HG02610 (cell line): Measurements from ENCODE around the gene TM9SF1.
A peak's percentile ranks its signal among the peaks of the same experiment; 100 is the strongest.

ENCODE experiments used
- ATAC-seq: cut with Tn5 transposase; IDR thresholded peaks from one replicate; pipeline ENCODE4 v1.9.1; 2021; ENCODE audit warnings: mild to moderate bottlenecking, moderate library complexity; ENCODE audit not compliant: unreplicated experiment

TM9SF1 gene, protein sequence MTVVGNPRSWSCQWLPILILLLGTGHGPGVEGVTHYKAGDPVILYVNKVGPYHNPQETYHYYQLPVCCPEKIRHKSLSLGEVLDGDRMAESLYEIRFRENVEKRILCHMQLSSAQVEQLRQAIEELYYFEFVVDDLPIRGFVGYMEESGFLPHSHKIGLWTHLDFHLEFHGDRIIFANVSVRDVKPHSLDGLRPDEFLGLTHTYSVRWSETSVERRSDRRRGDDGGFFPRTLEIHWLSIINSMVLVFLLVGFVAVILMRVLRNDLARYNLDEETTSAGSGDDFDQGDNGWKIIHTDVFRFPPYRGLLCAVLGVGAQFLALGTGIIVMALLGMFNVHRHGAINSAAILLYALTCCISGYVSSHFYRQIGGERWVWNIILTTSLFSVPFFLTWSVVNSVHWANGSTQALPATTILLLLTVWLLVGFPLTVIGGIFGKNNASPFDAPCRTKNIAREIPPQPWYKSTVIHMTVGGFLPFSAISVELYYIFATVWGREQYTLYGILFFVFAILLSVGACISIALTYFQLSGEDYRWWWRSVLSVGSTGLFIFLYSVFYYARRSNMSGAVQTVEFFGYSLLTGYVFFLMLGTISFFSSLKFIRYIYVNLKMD

GRCh38 chr14:24195186-24196070, at the start of gene TM9SF1:
Gene TM9SF1 (minus strand): TSS chr14:24195441. CDS start chr14:24195019, 422 bp downstream.
- peak; percentile 84 for ATAC-seq

DNA sequence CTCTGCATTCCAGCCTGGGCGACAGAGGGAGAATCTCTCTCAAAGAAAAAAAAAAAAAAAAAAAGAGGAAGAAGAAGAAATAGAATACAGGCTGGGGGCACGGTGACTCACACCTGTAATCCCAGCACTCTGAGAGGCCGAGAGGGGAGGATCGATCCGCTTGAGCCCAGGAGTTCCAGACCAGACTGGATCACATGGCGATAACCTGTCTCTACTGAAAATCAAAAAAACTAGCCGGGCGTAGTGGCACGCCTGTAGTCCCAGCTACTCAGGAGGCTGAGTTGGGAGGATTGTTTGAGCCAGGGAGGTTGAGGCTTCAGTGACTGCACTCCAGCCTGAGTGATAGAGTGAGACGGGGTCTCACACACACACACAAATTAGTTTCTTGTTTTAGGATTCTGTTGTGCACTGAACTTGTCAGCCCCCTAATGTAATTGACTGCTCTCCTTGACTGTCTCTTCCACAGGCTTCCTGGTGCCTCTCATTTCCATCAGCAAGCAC, 48.1 kb upstream of the TM9SF1 start:
- no peak for ATAC-seq

- peak; percentile 85 for ATAC-seq
These were observed 46.7 kb upstream of the TM9SF1 start for GRCh38 chr14:24241829-24242443.

GRCh38 chr14:24240110-24240918, 45.1 kb upstream of the TM9SF1 start:
- ATAC-seq = no peak

- no peak for ATAC-seq
These were observed 43.3 kb upstream of the TM9SF1 start for GRCh38 chr14:24238527-24239037.

DNA sequence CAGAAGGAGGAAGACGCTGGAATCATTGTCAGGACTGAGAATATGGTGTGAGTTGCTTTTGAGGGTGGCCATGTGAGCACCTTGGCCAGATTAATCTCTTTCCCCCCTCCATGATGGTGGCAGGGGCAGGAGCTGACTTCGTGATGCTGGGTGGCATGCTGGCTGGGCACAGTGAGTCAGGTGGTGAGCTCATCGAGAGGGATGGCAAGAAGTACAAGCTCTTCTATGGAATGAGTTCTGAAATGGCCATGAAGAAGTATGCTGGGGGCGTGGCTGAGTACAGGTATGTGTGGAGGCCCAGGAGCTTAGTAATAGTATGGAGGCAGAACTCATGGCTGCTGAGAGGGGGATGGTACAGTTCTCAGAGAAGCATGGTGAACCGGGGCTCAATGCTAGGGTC, 42.9 kb upstream of the TM9SF1 start:
- no peak for ATAC-seq

DNA sequence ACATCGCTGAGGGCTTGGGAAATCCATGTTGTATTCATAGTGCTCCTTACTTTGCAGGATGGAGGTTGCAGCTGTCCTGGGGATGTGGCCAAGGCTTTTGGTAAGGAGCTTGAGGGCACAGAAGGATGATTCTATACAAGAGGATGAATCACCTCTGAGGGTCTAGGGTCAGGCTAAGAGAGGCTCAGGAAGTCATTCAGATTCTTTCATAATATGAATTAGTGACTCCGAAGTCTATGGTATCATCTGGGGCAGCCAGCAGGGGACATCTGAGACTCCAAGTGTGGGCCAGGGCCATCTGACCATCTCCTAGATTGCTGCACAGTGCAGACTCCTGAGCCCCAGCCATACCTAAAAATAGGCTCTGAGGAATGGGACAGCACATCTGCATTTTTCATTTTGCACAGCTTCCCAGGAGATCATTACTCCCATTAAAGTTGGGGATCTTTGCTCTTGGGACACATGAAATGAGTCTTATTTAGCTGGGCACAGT, 42.3 kb upstream of the TM9SF1 start:
- no peak for ATAC-seq

DNA sequence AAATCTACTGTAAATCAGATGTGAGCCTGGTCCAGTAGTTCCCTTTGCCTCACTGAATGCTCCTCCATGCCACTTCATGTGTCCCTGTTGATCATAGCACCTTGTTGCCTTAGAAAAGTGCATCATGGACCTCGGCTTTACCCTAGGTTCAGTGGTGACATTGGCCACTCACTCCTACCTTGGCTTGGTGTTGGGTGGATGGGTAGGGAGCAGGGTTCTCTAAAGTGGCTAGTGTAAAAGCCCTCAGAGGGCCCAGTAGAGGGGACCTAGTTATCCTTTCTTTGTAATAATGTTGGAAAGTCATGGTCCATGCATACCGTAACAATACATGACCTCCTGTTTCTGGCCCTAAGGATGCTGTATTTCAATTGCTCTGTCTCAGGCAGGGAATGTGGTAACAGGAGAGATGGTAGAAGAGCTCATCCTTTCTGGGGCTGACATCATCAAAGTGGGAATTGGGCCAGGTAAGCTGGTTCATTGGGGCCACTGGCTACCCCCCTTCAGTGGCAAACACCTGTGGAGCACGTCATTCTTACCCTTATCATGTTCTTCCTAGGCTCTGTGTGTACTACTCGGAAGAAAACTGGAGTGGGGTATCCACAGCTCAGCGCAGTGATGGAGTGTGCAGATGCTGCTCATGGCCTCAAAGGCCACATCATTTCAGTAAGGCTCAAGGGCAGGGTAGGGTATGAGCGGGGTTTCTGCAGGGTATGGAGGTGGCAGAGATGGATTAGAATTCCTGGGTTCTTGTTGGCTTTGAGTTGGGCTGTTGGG, 41.6 kb upstream of the TM9SF1 start:
- ATAC-seq = no peak

- ATAC-seq = no peak
These were observed 40.8 kb upstream of the TM9SF1 start for GRCh38 chr14:24235804-24236688.

DNA sequence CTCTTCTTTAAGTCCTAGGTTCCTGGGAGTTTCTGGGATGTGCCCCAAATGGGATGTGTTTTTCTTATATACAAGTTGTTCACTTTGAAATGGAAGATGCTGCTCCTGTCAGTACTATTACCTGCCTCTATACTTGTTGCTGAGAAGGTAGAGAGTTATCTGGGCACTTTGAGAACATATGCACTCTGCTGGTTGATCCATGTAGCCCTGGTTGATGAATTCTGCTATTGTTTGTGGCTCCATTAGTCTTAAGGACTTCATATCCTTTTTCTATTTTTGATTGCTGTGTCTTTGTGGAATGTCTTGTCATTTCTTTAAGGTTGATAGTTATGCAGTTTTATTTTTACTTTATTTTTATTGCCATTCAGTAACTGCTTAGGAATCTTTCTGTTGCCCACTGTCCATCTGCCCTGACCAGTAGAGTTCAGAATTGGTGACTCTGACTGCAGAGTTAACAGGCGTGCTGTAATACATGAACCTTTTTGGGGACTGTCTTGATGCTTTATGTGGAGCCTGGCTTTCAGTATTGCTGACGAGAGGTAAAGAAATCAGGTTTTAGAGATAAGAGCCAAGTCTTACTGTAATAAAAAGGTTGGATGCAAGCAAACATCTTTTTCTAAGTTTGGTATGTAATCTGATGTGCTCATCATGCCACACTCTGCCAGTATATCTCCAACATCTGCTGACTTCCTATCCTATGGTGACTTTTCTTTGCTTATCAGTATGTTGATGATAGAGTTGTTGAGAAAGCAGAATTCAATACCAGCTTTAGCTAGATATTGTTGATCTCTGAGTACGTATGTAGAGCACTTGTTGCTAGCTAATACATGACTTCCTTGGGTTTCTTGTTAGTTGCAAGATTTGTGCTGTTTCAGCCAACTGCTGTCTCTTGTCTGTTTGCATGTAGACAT, 39.1 kb upstream of the TM9SF1 start:
- ATAC-seq = no peak

- no peak for ATAC-seq
These were observed 38.3 kb upstream of the TM9SF1 start for GRCh38 chr14:24233538-24233866.

GRCh38 chr14:24232645-24233537, 37.6 kb upstream of the TM9SF1 start, which contains the start of gene GMPR2:
Gene GMPR2 (plus strand): TSS chr14:24232929. CDS start chr14:24233254, 325 bp downstream.
- ATAC-seq = peak; percentile 46

DNA sequence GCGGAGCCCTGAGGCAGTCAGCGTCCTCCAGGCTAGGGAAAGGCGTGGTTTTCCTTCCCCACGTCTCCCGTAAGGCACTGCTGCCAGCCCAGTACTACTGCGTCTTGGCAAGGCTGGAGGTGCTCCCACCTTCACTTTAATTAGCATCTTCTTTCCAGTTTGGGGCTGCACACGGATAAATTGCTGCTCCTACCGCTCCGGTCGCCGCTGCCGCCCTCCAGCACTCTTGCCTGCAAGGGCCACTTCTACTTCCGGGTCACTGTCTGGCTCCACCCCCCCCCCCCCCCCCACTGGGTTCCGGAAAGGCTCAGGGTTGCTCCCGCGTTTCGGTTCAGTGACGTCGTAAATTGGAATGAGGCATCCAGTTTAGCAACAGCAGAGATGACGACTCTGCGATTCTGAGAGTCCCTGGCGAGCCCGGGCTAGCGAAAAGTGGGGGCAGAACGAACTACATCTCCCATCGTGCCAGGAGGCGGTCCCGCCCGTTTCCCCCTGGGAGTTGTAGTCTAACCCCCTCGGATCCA, 36.9 kb upstream of the TM9SF1 start, which contains the start of gene NEDD8:
Gene NEDD8, minus strand, starts transcription at position 247 of the 524 bp plus-strand sequence. Its CDS starts 100 bp downstream, at position 147.
- ATAC-seq = peak; percentile 65

DNA sequence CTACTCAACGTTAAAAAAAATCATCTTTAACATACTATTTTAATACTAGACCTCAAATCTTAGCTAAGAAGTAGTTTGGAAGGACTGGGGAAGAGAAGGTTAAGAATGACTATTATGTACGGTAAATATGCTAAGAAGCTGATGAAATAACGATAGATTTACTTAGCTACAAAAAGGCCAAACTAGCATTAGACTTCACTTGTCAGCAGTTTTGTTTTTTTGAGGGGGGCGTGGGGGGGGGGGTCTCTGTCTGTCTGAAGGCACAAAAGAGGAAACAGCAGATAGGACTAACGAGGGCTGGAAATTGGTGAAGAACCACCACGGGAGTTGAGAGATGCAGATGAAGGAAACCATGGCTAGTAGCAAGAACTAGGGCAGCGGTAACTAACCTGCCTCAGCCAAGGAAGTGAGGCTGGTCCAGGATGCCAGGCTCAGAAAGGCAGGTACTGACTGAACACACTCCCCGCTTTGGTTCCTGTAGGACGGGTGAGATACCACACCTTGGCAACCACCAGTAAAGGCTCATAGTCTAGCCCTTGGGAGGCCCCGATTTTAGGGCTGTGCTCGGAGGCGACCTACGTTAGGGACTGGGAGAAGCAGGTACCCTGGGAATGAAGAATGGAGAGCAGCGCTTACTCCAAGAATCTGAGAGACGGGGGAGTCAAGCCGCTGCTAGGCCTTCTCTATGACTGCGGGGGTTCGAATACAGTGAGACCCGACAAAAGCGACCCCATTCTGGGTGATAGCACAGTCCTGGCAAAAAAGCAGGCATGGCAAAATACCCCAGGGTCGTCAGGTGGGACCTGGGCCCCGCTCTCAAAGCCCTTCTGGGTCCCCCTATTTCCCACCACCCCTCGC, 36.3 kb upstream of the TM9SF1 start:
- ATAC-seq = no peak
